Chondrocyte (in vitro differentiated cells): Measurements from ENCODE around the gene AHI1. TPM values are rescaled to one million over a fixed set of nuclear protein-coding genes. Genes with fewer than 3 reads are reported as not detected.

ENCODE experiments used
- DNase-seq: peaks from one replicate; pipeline ENCODE4 v3.0.0; 2021; ENCODE audit warnings: mixed read lengths, low spot score
- H3K27ac Mint-ChIP-seq: one replicate; pipeline ENCODE4 v1.8.0; 2021; ENCODE audit warnings: mild to moderate bottlenecking, moderate library complexity, mixed read lengths; ENCODE audit not compliant: unreplicated experiment
- H3K27me3 Mint-ChIP-seq: 2 replicates; pipeline ENCODE4 v1.8.0; 2021; ENCODE audit warnings: low read depth, mixed read lengths
- H3K36me3 Mint-ChIP-seq: 2 replicates; pipeline ENCODE4 v1.8.0; 2021; ENCODE audit warnings: low read depth, mixed read lengths
- H3K4me1 Mint-ChIP-seq: 2 replicates; pipeline ENCODE4 v1.8.0; 2021; ENCODE audit warnings: low read depth, mild to moderate bottlenecking, mixed read lengths
- H3K4me3 Mint-ChIP-seq: one replicate; pipeline ENCODE4 v1.8.0; 2021; ENCODE audit warnings: mild to moderate bottlenecking, moderate library complexity, mixed read lengths; ENCODE audit not compliant: unreplicated experiment
- H3K9me3 Mint-ChIP-seq: 2 replicates; pipeline ENCODE4 v1.8.0; 2021; ENCODE audit warnings: low read depth, mixed read lengths
- CTCF ChIP-seq: fragments of 200-600 bp; sonication (generic); IDR thresholded peaks from 2 replicates; pipeline ENCODE4 v1.5.0; 2021; ENCODE audit warnings: antibody characterized with exemption, mild to moderate bottlenecking, moderate library complexity
- total RNA-seq: library from RNA; stranded (reverse); gene quantifications from 3 replicates; pipeline ENCODE4 v1.2.1, GENCODE V29; 2021

Gene AHI1
- total RNA-seq, 1 donor from 2014 or later = 14.8 TPM

- H3K4me3 Mint-ChIP-seq = no peak overlapping the region
- no peaks in the 10 kb centered on the region for H3K36me3 Mint-ChIP-seq
- no peak overlapping the region for H3K27ac Mint-ChIP-seq
- no peak for DNase-seq
- no peak for TF ChIP-seq CTCF
- no peaks in the 10 kb centered on the region for H3K27me3 Mint-ChIP-seq
- peaks cover 5% of the 10 kb centered on the region for H3K4me1 Mint-ChIP-seq
- H3K9me3 Mint-ChIP-seq = no peaks in the 10 kb centered on the region
These were observed 222.8 kb downstream of the AHI1 start for GRCh38 chr6:135274561-135275293.

- no peak overlapping the region for H3K4me3 Mint-ChIP-seq
- no peaks in the 10 kb centered on the region for H3K9me3 Mint-ChIP-seq
- H3K27ac Mint-ChIP-seq = no peak overlapping the region
- H3K36me3 Mint-ChIP-seq = no peaks in the 10 kb centered on the region
- H3K4me1 Mint-ChIP-seq = peaks cover 5% of the 10 kb centered on the region
- no peak for DNase-seq
- no peak for TF ChIP-seq CTCF
- H3K27me3 Mint-ChIP-seq = no peaks in the 10 kb centered on the region
These were observed 225.9 kb downstream of the AHI1 start for GRCh38 chr6:135271626-135272025.

- no peak for DNase-seq
- Mint-ChIP-seq H3K4me3 (no peak overlapping the region), H3K27ac (no peak overlapping the region), H3K36me3 (no peaks in the 10 kb centered on the region), H3K9me3 (no peaks in the 10 kb centered on the region), H3K27me3 (no peaks in the 10 kb centered on the region), H3K4me1 (peaks cover 5% of the 10 kb centered on the region)
- no peak for TF ChIP-seq CTCF
These were observed 226.6 kb downstream of the AHI1 start for GRCh38 chr6:135270676-135271536.

GRCh38 chr6:135269481-135269891 is 228.1 kb downstream of the AHI1 start:
- no peak overlapping the region for H3K27ac Mint-ChIP-seq
- no peaks in the 10 kb centered on the region for H3K4me1 Mint-ChIP-seq
- H3K4me3 Mint-ChIP-seq = no peak overlapping the region
- no peaks in the 10 kb centered on the region for H3K9me3 Mint-ChIP-seq
- H3K36me3 Mint-ChIP-seq = no peaks in the 10 kb centered on the region
- TF ChIP-seq CTCF = no peak
- H3K27me3 Mint-ChIP-seq = no peaks in the 10 kb centered on the region
- DNase-seq = no peak

GRCh38 chr6:135268740-135269139 is 228.8 kb downstream of the AHI1 start:
- Mint-ChIP-seq H3K4me1 (no peaks in the 10 kb centered on the region), H3K36me3 (no peaks in the 10 kb centered on the region), H3K9me3 (no peaks in the 10 kb centered on the region), H3K4me3 (no peak overlapping the region), H3K27ac (no peak overlapping the region), H3K27me3 (no peaks in the 10 kb centered on the region)
- no peak for DNase-seq
- TF ChIP-seq CTCF = no peak
